Measurements from ENCODE around the gene MRS2.

DNA sequence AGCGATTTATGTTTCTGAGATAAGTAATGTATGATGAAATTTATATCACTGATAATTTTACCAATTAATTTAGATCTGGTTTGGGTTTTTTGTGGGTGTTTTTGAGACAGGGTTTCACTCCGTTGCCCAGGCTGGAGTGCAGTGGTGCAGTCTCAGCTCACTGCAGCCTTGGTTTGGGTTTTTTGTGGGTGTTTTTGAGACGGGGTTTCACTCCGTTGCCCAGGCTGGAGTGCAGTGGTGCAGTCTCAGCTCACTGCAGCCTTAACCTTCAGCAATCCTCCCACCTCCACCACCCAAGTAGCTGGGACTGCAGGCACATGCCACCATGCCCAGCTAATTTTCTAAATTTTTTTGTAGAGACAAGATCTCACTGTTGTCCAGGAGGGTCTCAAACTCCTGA lies 13.0 kb downstream of the MRS2 start:
- TF ChIP-seq, protein P1, sequence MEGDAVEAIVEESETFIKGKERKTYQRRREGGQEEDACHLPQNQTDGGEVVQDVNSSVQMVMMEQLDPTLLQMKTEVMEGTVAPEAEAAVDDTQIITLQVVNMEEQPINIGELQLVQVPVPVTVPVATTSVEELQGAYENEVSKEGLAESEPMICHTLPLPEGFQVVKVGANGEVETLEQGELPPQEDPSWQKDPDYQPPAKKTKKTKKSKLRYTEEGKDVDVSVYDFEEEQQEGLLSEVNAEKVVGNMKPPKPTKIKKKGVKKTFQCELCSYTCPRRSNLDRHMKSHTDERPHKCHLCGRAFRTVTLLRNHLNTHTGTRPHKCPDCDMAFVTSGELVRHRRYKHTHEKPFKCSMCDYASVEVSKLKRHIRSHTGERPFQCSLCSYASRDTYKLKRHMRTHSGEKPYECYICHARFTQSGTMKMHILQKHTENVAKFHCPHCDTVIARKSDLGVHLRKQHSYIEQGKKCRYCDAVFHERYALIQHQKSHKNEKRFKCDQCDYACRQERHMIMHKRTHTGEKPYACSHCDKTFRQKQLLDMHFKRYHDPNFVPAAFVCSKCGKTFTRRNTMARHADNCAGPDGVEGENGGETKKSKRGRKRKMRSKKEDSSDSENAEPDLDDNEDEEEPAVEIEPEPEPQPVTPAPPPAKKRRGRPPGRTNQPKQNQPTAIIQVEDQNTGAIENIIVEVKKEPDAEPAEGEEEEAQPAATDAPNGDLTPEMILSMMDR (IDR thresholded peaks at IDR 0.05), result no peak
- TF ChIP-seq POLR2A (IDR thresholded peaks at IDR 0.05), result no peak

All from adrenal gland (tissue), 5 donors.